Spleen (tissue), 11 donors: Measurements from ENCODE around the gene NEK10. TPM values are rescaled to one million over a fixed set of nuclear protein-coding genes. Genes with fewer than 3 reads are reported as not detected.

Experiments used
- DNase-seq: peaks from one replicate; pipeline ENCODE4 v3.0.0-alpha.2; 2020
- H3K27ac ChIP-seq, 8 donors: fragments of 200-600 bp; sonication (generic) in 7 of 8; 1 replicate in 4 of 8; 2 replicates in 4 of 8; pipeline versions ENCODE4 v1.5.0 to v1.8.0; 2016 to 2021; ENCODE audit warnings: inconsistent platforms in 4 of 8, mild to moderate bottlenecking in 4 of 8, moderate library complexity in 1 of 8
- H3K27me3 ChIP-seq, 7 donors: fragments of 200-600 bp; sonication (generic) in 6 of 7; replicated peaks in 1 of 7; 1 replicate in 4 of 7; 2 replicates in 3 of 7; pipeline versions ENCODE4 v1.5.0 to v1.8.0; 2016 to 2021; ENCODE audit warnings: inconsistent platforms in 3 of 7, mild to moderate bottlenecking in 1 of 7
- H3K36me3 ChIP-seq, 6 donors: fragments of 200-600 bp; sonication (generic) in 5 of 6; 1 replicate in 4 of 6; 2 replicates in 2 of 6; pipeline versions ENCODE4 v1.5.0 to v1.8.0; 2016 to 2021; ENCODE audit warnings: inconsistent platforms in 2 of 6
- H3K4me1 ChIP-seq, 6 donors: fragments of 200-600 bp; sonication (generic) in 5 of 6; 1 replicate in 3 of 6; 2 replicates in 3 of 6; pipeline versions ENCODE4 v1.5.0 to v1.8.0; 2016 to 2021; ENCODE audit warnings: inconsistent platforms in 3 of 6
- H3K4me3 ChIP-seq, 8 donors: fragments of 200-600 bp; sonication (generic) in 7 of 8; 1 replicate in 4 of 8; 2 replicates in 4 of 8; pipeline versions ENCODE4 v1.5.0 to v1.8.0; 2016 to 2021; ENCODE audit warnings: inconsistent platforms in 4 of 8, mild to moderate bottlenecking in 4 of 8, moderate library complexity in 2 of 8
- H3K9me3 ChIP-seq, 8 donors: fragments of 200-600 bp; sonication (generic) in 7 of 8; 1 replicate in 4 of 8; 2 replicates in 4 of 8; pipeline versions ENCODE4 v1.5.0 to v1.8.0; 2016 to 2021; ENCODE audit warnings: inconsistent platforms in 4 of 8
- POLR2A ChIP-seq, 3 donors: fragments of 450-650 bp; IDR thresholded peaks; one replicate each; pipeline ENCODE4 v1.5.1; 2017; ENCODE audit warnings: antibody characterized with exemption in 3 of 3, mild to moderate bottlenecking in 1 of 3
- POLR2AphosphoS5 ChIP-seq, 3 donors: sonication (generic); formaldehyde crosslinking; IDR thresholded peaks; one replicate each; pipeline ENCODE4 v1.5.1; 2017; ENCODE audit warnings: antibody characterized with exemption in 3 of 3
- WGBS, 5 donors: extraction: QIAGEN DNeasy Blood & Tissue Kit in 3 of 5; methylation state at CpG; one replicate each; pipeline versions ENCODE4 v1.1.5 to v1.1.7; 2013 to 2018; 5-methylcytosine and 5-hydroxymethylcytosine counted together
- intact Hi-C: fragments of 100-400 bp; cut with DNase I; formaldehyde crosslinking; loops from one replicate; pipeline ENCODE4 v1.15.0; 2023; ENCODE audit warnings: low total_unique reads
- polyA plus RNA-seq, 3 donors: library from polyadenylated mRNA; stranded (reverse); fragments of 200-250 nt; gene quantifications; one replicate each; pipeline ENCODE4 v1.2.1, GENCODE V29; 2013
- total RNA-seq, 7 donors: library from RNA; depleted of rRNA in 3 of 7; stranded (reverse); fragments of >200 nt in 3 of 7; fragmentation: NEBNext Ultra II Directional in 4 of 7; extraction: Animal tissue kit (Norgen Biotek cat#: 25700) in 4 of 7; gene quantifications; one replicate each; pipeline versions ENCODE4 v1.1.0 to v1.2.1, GENCODE V29; 2016 to 2021
- TF ChIP-seq, protein P1 (sequence below), 11 experiments: fragments of 200-600 bp in 7 of 11; fragments of 450-650 bp in 4 of 11; sonication (generic) in 4 of 11; IDR thresholded peaks in 8 of 11; conservative IDR thresholded peaks in 3 of 11; 1 replicate in 7 of 11; 2 replicates in 4 of 11; pipeline versions ENCODE4 v1.4.0 to v1.8.0; 2016 to 2021; ENCODE audit warnings: antibody characterized with exemption in 11 of 11, inconsistent platforms in 4 of 11, mild to moderate bottlenecking in 1 of 11
- donor health status: healthy with polysubstance abuse.
- donor health status: DM: no; HTN: no; CAD: no; lungs with moderate emphysema.
- donor health status: DM: no; HTN: no; CAD: no.
- donor health status: Bipolar disorder and iron deficiency.
- donor health status: healthy.
- donor health status: DM: no; HTN: no; CAD: no.
- donor health status: DM: yes; HTN: yes; CAD: no.

NEK10 gene
- total and polyA plus RNA-seq, 10 donors = 0.29 to 4.1 (median 1.7) TPM

DNA sequence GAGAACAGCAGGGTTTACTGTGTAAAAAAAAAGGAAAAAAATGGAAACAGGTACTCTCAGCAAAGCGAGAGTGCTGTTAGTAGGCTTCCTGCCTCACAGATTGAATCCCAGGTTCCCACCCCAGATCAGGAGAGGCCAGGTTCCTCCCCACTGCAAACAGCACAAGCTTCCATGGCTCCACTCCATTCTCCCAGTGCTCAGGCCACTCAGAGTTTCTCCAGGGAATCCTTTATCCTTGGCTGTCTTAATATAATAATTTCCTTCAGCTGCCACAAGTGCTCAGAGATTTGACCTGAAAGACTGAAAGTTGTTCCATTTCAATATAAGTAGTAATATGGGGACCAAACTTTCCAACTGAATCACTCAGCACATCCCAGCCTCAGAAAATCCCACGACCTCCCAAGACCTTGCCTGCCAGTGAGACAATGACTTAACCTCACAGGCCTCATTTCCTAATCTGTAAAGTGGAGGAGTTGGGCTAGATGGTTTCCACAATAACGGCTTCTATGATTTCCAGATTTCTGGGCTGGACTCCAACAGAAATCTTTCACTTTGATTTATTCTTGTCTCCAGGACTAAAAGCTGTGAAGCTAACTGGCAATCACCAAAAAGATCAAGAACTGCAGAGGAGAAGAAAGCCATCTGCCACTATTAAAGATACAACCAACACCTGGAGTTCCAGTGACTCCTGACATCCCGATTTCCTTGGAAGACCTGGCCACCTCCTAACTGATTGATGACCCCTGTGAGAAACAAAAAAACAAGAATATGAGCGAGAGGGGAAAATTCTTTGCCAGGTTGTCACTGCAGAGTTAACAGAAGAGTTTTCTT, 289.5 kb downstream of the NEK10 start:
- Histone ChIP-seq H3K9me3 (no peaks in the 10 kb centered on the region), H3K4me3 (no peak overlapping the region), H3K27me3 (no peaks in the 10 kb centered on the region), H3K27ac (peak overlapping the region in 1 of 8 donors; percentile 13), H3K36me3 (no peaks in the 10 kb centered on the region), H3K4me1 (peaks cover 0 to 26% (median 15%) of the 10 kb centered on the region in 6 donors)
- DNase-seq = no peak
- intact Hi-C loops = no loop called here
- TF ChIP-seq POLR2A (IDR thresholded peaks at IDR 0.05) (no peak), POLR2AphosphoS5 (IDR thresholded peaks at IDR 0.05) (peak in 1 of 3 donors; percentile 37)
- 43 to 64% (median 56%) methylated on average over 5 of the region's 5 CpGs for WGBS, 5 donors

DNA sequence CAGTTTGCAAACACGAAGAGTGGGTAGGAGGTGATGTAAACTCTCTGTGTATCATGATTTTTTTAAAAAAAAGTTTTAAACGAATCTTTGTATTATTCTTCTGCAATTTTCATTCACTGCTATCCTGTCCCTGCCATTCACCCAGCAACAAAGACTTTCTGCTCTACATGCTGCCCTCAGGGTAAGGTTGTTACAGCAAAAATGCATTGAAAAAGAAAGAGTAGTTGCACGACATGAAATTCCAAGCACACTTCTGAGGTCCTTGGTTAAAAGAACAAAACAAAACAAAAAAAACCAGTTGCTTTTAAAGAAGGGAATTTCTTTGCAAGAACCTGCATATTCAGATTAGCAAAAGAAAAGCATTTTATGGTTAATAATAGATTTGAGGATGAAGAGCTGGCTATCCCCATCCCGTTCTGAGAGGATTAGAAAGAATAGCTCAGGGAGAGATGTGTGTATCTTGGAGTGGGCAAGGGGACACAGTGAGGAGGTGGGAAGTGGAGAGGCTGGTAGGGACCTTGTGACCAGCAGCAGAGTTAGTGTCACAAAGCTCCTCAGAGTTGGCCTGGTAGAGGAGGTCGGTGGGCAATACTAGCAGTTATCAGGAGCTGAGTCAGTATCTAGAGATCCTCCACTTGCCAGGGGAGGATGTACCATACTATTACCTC, 290.8 kb downstream of the NEK10 start:
- no peak for DNase-seq
- TF ChIP-seq POLR2AphosphoS5 (IDR thresholded peaks at IDR 0.05) (no peak), POLR2A (IDR thresholded peaks at IDR 0.05) (no peak)
- TF ChIP-seq, protein P1, sequence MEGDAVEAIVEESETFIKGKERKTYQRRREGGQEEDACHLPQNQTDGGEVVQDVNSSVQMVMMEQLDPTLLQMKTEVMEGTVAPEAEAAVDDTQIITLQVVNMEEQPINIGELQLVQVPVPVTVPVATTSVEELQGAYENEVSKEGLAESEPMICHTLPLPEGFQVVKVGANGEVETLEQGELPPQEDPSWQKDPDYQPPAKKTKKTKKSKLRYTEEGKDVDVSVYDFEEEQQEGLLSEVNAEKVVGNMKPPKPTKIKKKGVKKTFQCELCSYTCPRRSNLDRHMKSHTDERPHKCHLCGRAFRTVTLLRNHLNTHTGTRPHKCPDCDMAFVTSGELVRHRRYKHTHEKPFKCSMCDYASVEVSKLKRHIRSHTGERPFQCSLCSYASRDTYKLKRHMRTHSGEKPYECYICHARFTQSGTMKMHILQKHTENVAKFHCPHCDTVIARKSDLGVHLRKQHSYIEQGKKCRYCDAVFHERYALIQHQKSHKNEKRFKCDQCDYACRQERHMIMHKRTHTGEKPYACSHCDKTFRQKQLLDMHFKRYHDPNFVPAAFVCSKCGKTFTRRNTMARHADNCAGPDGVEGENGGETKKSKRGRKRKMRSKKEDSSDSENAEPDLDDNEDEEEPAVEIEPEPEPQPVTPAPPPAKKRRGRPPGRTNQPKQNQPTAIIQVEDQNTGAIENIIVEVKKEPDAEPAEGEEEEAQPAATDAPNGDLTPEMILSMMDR (IDR thresholded peaks at IDR 0.05 in 8 of 11, conservative IDR thresholded peaks at IDR 0.05 in 3 of 11) = no peak
- WGBS, 5 donors = 49 to 62% (median 55%) methylated on average over 5 of the region's 5 CpGs
- Histone ChIP-seq H3K4me3 (no peak overlapping the region), H3K27me3 (no peaks in the 10 kb centered on the region), H3K27ac (no peak overlapping the region), H3K9me3 (no peaks in the 10 kb centered on the region), H3K4me1 (peaks cover 0 to 26% (median 15%) of the 10 kb centered on the region in 6 donors), H3K36me3 (no peaks in the 10 kb centered on the region)
- intact Hi-C loops = no loop called here

DNA sequence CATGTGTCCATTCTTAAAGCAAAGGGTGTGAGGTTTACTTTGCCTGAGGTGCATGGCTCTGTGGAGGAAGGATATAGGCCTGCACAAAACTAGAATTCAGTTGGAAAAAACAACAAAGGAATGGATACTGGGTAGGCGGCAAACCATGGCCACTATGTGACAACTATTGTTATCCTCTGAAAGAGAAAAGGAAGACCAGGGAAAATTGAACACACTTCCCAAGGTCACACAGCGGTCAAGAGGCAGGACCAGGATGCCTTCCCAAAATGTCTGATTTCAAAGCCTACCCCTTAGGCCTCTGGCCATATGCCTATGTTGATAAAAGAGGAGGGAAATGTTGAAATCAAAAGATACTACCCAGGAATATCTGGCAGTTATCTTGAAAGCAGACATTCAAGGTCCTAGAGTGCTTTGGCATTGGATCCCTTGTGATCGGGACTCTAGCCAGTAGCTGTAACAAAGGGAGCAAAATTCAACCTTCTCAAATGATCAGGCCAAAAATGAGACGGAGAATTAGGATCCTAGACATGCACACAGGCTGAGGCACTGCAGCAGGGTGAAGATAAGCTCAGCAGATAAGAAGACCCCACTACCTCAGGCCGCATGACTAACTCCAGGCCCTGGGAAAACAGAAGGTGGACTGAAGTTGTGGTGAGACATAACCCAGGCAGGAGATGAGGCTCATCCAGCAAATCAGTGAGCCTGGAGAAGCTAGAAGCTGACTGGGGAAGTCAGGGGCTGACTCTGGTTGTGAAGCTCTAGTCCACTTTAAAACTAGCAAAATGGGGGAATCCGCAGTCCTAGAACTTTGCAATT, 292.2 kb downstream of the NEK10 start:
- Histone ChIP-seq H3K4me3 (no peak overlapping the region), H3K27me3 (peaks cover 0 to 7% (median 0%) of the 10 kb centered on the region in 7 donors), H3K27ac (peak overlapping the region in 4 of 8 donors; percentile 9 to 40 (median 24)), H3K36me3 (no peaks in the 10 kb centered on the region), H3K9me3 (no peaks in the 10 kb centered on the region), H3K4me1 (peaks cover 0 to 17% (median 13%) of the 10 kb centered on the region in 6 donors)
- intact Hi-C loops = no loop called here
- 54 to 72% (median 66%) methylated on average over 6 of the region's 6 CpGs for WGBS, 5 donors
- TF ChIP-seq, protein P1 (IDR thresholded peaks at IDR 0.05 in 8 of 11, conservative IDR thresholded peaks at IDR 0.05 in 3 of 11) = no peak
- peak in 1 of 3 donors; percentile 88 for TF ChIP-seq POLR2AphosphoS5 (IDR thresholded peaks at IDR 0.05)
- DNase-seq = no peak

- intact Hi-C loops = no loop called here
- Histone ChIP-seq H3K4me1 (peaks cover 0 to 4% (median 0%) of the 10 kb centered on the region in 6 donors), H3K27ac (no peak overlapping the region), H3K4me3 (no peak overlapping the region), H3K27me3 (peaks cover 0 to 7% (median 0%) of the 10 kb centered on the region in 7 donors), H3K36me3 (no peaks in the 10 kb centered on the region), H3K9me3 (no peaks in the 10 kb centered on the region)
- 82 to 98% (median 94%) methylated on average over 3 of the region's 3 CpGs for WGBS, 5 donors
- DNase-seq = no peak
- no peak for TF ChIP-seq POLR2A (IDR thresholded peaks at IDR 0.05)
- TF ChIP-seq POLR2AphosphoS5 (IDR thresholded peaks at IDR 0.05) = no peak
- TF ChIP-seq, protein P1 (IDR thresholded peaks at IDR 0.05 in 8 of 11, conservative IDR thresholded peaks at IDR 0.05 in 3 of 11) = no peak
These were observed 294.3 kb downstream of the NEK10 start for GRCh38 chr3:27074914-27075313.
